HG02798 (cell line): Measurements from ENCODE around the gene DFFB.

Source experiments
- ATAC-seq: cut with Tn5 transposase; IDR thresholded peaks from one replicate; pipeline ENCODE4 v1.9.1; 2021; ENCODE audit warnings: mild to moderate bottlenecking; ENCODE audit not compliant: unreplicated experiment, poor library complexity

DFFB gene

DNA sequence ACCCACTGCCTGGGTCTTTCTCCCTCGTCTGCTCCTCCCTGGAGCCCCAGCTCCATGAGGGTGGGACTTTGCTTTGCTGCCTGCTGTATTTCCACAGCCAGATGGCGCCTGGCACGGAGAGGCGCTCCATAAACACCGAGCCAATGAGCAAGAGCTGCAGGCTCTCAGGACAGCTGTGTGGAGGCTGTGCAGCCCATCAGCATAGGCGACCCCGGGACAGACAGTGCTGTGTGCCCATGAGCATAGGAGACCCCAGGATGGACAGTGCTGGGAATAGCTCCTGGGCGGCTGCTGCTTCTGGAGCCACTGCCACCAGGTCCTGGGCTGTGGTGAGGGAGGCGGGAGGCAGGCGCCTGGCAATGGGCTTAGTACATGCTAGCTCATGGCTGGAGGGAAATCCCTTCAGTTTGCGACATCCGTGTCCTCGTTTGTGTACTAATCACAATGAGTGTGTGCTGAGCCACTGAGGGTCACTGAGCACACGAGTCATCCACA, 29.4 kb upstream of the DFFB start:
- no peak for ATAC-seq

DNA sequence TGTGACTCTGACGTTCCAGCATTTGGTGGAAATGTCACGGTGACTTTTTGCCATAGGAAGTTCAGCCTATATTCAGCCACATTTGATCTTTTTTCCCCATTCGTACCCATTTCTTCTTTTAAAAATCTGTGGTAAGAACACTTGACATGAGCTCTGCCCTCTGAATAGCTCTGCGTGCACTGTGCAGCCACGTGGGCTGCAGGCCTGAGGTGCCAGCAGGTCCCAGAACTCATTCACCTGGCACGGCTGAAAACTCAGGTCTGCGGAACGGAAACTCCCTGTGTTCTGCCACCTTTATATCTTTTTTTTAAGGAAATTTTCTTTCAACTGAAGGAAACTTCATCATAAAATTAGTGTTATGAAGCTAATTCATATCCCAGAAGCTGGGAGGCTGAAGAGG, 28.9 kb upstream of the DFFB start:
- no peak for ATAC-seq

DNA sequence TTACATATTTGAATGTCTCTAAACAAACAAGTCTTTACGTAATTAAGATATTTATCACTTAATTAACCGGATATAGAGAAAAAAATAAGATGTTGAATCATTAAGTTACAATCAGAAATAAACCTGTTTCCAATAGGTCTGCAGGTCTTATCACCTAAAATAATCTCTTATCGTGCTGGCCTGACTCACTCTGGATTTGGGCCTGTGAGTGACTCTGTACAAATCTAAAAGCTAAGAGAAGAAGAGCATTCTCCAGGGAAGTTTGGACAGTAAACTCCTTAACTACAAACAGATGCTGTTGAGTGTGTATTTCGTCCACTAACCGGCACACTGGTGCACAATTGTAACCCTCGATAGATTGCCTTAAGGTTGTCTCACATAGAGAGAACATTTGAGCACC, 25.6 kb upstream of the DFFB start:
- ATAC-seq, result no peak

GRCh38 chr1:3834701-3835100, 22.6 kb upstream of the DFFB start:
- ATAC-seq, result no peak

DNA sequence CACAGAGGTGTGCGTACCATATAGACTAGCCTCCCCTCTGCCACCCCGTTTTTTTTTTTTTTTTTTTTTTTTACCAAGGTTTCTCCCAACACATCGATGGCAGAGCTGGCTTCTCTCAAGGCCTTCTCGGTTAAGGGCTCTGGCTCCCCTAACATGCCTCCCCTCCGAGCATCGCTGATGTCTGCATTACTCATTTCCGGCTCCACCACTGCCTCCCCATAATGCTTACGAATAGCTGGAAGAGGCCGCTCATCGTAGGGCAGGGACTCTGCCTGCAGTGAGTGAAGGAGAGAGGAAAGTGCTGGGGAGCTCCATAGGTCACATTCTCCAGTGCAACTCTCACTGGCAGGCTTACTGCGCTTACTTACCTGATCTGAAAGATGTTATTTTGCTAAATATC, 20.9 kb upstream of the DFFB start:
- ATAC-seq, result no peak

DNA sequence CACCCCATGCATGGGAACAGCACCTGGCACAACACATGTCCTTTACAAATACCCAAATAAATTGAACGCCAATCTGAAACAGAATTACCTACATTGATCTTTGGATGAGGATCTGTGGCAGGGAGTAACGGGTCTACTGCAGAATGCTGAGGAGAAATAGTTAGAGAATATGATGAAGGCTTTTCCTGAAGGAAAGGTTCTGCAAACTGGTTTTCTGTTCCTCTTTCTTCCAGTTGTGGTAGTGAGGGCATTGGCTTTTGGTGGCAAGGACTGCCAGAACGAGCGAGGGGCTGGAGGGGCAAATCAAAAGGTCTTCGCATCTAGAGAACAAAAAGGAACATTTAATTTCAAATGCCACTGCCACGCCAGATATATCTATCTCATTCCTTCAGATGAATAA, 20.1 kb upstream of the DFFB start:
- ATAC-seq, result no peak

DNA sequence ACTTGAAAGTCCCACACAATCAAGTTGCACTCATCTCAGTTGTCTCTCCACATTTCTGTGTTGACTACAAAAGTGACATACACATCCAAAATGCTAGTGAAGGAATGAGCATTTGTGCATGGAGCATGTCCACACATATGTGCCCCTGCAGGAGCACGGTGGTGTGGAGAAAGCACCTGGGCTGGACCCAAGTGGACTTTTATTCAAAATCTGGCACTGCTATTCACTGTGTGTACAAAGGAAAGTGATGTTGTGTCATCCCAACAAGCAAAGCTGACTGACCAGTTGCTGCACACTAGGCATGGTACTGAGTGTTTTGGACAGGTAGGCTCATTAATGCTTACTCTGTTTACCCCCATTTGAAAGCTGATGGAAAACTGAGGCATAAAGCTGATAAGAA, 19.6 kb upstream of the DFFB start:
- ATAC-seq, result no peak

DNA sequence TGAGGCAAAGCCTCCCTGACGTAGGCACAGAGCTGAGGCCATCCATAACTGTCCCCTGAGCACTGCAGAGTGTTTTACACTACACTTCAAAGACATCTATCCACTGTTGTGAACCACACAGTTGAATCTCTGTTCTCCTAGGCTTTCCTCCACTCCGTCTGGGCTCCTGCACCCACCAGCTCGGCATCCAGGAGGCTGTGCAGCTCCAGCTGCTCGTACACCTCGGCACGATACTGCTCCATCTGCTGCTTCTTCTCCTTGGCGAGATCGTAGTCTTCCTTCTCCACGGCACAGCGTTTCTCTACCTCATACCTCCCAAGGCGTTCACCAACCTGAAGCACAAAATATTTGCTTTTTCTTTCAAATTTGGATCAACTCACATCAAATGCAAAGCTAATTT, 18.5 kb upstream of the DFFB start:
- ATAC-seq, result no peak

- no peak for ATAC-seq
Observed at GRCh38 chr1:3841491-3841890, 15.8 kb upstream of the DFFB start.

DNA sequence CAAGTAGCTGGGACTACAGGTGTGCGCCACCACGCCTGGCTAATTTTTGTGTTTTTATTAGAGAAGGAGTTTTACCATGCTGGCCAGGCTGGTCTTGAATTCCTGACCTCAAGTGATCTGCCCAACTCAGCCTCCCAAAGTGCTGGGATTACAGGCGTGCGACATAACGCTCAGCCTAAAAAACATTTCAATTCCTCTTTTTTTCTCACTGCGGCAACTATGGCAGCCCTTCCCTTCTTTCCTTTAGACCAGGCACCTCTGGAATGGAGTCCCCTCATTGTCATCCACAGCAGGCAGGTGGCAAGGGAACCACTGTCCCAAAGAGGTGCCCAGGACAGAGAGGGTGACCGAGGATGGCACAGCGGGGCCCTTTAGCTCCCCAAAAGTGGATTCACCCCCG, 14.4 kb upstream of the DFFB start:
- no peak for ATAC-seq

DNA sequence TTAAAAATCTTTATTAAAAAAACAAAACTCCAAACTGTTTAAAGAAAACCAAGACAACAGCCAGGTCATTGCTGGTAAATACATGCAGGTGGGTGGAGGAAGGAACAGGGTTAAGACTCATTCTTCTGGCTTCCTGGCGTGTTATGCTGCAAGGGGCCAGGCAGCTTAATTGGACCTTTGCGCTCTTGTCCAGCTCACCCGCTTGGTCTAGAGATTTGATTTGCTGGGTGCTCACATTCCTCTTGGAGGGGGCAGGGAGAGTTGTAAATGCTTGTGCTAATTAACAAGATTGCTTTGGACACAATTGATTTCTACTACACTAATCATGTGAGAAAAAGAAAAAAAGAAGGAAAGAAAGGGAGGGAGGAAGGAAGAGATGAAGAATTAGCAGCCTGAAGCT, 10.7 kb upstream of the DFFB start:
- ATAC-seq, result no peak

DNA sequence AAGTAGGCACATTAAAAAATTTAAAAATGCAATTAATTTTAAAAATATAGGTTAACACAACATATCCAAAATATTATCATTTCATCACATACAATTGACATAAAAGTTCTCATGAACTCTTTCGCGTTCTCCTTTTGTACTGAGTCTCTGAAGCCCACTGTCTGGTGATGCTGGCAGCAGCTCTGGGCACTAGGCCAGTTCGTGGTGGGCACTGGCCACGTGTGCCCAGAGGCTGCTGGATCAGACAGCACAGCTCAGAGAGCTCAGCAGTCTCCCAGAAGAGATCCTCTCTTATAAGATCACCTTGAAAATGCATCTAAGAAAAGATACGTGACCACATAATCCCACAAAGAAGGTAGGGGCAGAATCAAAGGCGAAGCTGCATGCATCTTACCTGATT, 10.2 kb upstream of the DFFB start:
- ATAC-seq, result no peak

GRCh38 chr1:3850857-3851256, 6.4 kb upstream of the DFFB start:
- no peak for ATAC-seq

DNA sequence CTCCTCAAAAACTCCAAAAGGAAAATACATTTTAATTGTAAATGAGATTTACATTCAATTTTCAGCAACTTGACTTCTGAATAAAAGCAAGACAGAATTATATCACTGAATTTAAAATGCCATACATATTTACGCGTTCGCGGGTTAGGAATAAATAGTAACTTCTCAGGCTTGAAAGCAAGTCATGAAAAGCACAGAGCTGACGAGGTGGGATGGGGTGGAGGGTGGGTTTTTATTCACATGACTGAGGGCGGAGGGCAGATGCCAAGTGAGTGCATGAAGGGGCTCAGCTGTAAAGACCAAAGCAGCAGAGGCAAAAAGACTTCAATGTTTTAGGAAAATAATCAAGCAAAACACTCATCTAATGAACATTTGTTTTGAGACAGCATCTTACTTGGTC, 6.0 kb upstream of the DFFB start:
- no peak for ATAC-seq

- no peak for ATAC-seq
Observed at GRCh38 chr1:3852091-3852490, 5.2 kb upstream of the DFFB start.

- ATAC-seq, result no peak
Observed at GRCh38 chr1:3852711-3853485, 4.4 kb upstream of the DFFB start.

DNA sequence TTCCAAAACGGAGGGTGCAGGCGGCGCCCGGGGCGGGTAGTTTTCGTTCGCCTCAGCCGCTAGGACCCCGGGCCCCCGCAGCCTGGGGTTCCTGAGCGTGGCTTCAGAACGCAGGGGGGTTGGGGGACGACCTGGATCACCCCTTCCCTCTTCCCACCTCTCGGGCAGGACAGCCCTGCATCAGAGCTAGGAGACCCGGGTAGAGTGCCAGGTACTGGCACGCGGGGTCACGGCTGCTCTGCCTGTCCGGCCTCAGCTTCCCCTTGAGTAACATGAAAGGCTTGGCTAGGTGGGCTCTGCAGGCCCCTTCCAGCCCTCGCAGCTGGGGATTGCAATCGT, 484 bp downstream of the DFFB start:
- ATAC-seq, result no peak

GRCh38 chr1:3858231-3858981, 1.1 kb downstream of the DFFB start:
- ATAC-seq, result no peak

GRCh38 chr1:3863231-3863935, 6.1 kb downstream of the DFFB start:
- ATAC-seq, result no peak

DNA sequence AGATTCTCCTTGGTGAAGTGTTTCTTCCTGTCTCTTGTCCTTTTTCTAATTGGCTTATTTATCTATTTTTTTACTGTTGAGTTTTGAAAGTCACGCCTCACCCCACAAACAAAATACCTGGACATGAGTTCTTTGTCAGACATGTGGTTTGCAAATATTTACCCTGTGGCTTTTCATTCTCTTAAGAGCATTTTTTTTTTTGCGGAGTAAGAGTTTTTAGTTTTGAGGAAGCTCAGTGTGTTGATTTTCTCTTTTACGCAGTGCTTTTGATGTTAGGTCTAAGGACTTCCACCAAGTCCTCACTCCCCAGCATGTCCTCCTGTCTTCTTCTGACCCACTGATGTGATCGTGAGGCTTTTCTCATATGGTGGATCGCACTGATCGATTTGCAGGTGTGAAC, 7.6 kb downstream of the DFFB start:
- ATAC-seq, result no peak

DNA sequence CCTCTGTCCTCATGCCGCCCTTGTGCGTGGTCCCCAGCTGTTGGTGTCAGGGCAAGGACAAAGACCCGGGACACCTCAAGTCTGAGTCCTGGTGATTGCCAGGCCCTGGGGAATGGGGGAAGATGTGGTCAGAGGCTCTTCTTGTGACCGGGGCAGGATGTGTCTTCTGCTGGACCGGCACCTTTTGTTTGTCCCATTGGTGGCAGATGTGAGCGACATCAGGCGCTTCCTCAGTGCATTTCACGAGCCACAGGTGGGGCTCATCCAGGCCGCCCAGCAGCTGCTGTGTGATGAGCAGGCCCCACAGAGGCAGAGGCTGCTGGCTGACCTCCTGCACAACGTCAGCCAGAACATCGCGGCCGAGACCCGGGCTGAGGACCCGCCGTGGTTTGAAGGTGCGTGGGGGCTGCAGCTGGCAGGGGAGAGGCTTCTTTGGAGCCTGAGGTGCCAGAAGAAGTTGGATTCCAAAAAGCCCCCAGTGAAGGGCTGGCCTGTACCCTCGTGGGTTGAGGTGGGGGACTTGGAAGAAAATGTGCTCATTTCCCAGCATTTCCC, 8.4 kb downstream of the DFFB start:
- no peak for ATAC-seq
